Stomach (tissue), 9 donors: ENCODE measurements around the gene PRM2. TPM values are rescaled to one million over a fixed set of nuclear protein-coding genes. Genes with fewer than 3 reads are reported as not detected.

ENCODE experiments used
- DNase-seq, 2 donors: peaks; one replicate each; pipeline versions ENCODE4 v3.0.0 to v3.0.0-alpha.2; 2013 to 2019
- H3K27ac ChIP-seq, 5 donors: fragments of 200-600 bp in 4 of 5; sonication (generic) in 4 of 5; one replicate each; pipeline ENCODE4 v1.5.1; 2013 to 2019; ENCODE audit warnings: mild to moderate bottlenecking in 1 of 5, moderate library complexity in 1 of 5
- H3K27me3 ChIP-seq, 3 donors: fragments of 200-600 bp; sonication (generic); one replicate each; pipeline ENCODE4 v1.5.1; 2017 to 2019; ENCODE audit warnings: mixed run types in 1 of 3
- H3K36me3 ChIP-seq, 4 donors: fragments of 200-600 bp; sonication (generic); 1 replicate in 3 of 4; 2 replicates in 1 of 4; pipeline ENCODE4 v1.5.1; 2016 to 2019
- H3K4me1 ChIP-seq, 4 donors: fragments of 200-600 bp; sonication (generic); one replicate each; pipeline ENCODE4 v1.5.1; 2016 to 2019
- H3K4me3 ChIP-seq, 4 donors: fragments of 200-600 bp; sonication (generic) in 3 of 4; one replicate each; pipeline ENCODE4 v1.5.1; 2016 to 2019; ENCODE audit warnings: mild to moderate bottlenecking in 1 of 4
- H3K9me3 ChIP-seq, 4 donors: fragments of 200-600 bp; sonication (generic); one replicate each; pipeline ENCODE4 v1.5.1; 2016 to 2019
- EP300 ChIP-seq: sonication (generic); formaldehyde crosslinking; IDR thresholded peaks from one replicate; pipeline ENCODE4 v1.6.1; 2017; ENCODE audit warnings: antibody characterized with exemption
- POLR2A ChIP-seq, 4 donors: fragments of 450-650 bp; IDR thresholded peaks; one replicate each; pipeline ENCODE4 v1.6.1; 2016; ENCODE audit warnings: antibody characterized with exemption in 4 of 4, control low read depth in 2 of 4, mild to moderate bottlenecking in 1 of 4, moderate library complexity in 1 of 4
- POLR2AphosphoS5 ChIP-seq, 3 donors: sonication (generic); formaldehyde crosslinking; IDR thresholded peaks; one replicate each; pipeline ENCODE4 v1.6.1; 2016; ENCODE audit warnings: antibody characterized with exemption in 3 of 3
- WGBS, 5 donors: extraction: QIAGEN DNeasy Blood & Tissue Kit in 3 of 5; methylation state at CpG; one replicate each; pipeline versions ENCODE4 v1.1.5 to v1.1.7; 2013 to 2018; 5-methylcytosine and 5-hydroxymethylcytosine counted together
- intact Hi-C: fragments of 100-400 bp; cut with DNase I; formaldehyde crosslinking; loops from one replicate; pipeline ENCODE4 v1.15.1; 2023; ENCODE audit warnings: low total_unique reads
- polyA plus RNA-seq, 3 donors: library from polyadenylated mRNA; stranded (reverse); fragments of 200-250 nt; gene quantifications; one replicate each; pipeline ENCODE4 v1.2.3, GENCODE V29; 2013
- total RNA-seq, 5 donors: library from RNA; depleted of rRNA; stranded (reverse); fragments of >200 nt; gene quantifications; one replicate each; pipeline versions ENCODE4 v1.1.0 to v1.2.3, GENCODE V29; 2014 to 2016
- TF ChIP-seq, protein P1 (sequence below), 7 experiments: fragments of 450-650 bp in 4 of 7; fragments of 200-600 bp in 3 of 7; sonication (generic) in 3 of 7; IDR thresholded peaks; one replicate each; pipeline ENCODE4 v1.5.1; 2016 to 2019; ENCODE audit warnings: antibody characterized with exemption in 7 of 7, control low read depth in 2 of 7, mild to moderate bottlenecking in 1 of 7
- donor health status: healthy with polysubstance abuse.
- donor health status: Bipolar disorder and iron deficiency.
- donor health status: healthy.

Gene PRM2
- total and polyA plus RNA-seq, 8 donors, result not detected

DNA sequence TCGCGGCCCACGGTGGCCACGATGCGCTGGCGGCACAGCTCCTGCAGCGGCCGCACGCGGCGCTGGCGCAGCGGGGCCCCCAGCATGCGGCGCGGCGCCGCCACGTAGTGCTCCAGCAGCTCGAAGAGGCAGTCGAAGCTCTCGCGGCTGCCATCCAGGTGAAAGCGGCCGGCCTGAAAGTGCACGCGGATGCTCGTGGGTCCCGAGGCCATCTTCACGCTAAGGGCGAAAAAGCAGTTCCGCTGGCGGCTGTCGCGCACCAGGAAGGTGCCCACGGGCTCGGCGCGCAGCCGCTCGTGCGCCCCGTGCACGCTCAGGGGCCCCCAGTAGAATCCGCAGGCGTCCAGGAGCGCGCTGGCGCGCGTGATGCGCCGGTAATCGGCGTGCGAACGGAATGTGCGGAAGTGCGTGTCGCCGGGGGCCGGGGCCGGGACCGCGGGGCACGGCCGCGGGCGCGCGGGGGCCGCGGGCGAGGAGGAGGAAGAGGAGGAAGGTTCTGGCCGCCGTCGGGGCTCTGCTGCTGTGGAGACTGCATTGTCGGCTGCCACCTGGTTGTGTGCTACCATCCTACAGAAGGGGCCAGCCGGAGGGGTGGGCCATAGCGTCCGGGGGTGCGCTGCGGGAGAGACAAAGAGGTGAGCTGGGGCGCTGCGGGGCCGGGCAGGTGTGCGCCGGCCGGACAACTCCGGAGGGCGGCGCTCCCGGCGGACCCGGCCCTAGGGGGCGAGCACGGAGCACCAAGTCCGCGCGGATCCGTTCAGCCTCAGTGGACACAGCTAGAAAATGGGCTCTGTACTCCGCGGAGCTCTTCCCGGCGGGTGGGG lies 21.2 kb downstream of the PRM2 start:
- peak overlapping the region; percentile 92 to 99 (median 98) for H3K27ac ChIP-seq
- peaks cover 31 to 57% (median 46%) of the 10 kb centered on the region in 4 donors for H3K4me1 ChIP-seq
- peaks cover 0 to 24% (median 0%) of the 10 kb centered on the region in 4 donors for H3K36me3 ChIP-seq
- WGBS, 5 donors, result 0 to 2% (median 1%) methylated on average over 45 to 105 of the region's 105 CpGs
- H3K4me3 ChIP-seq, result peak overlapping the region; percentile 61 to 89 (median 75)
- intact Hi-C loops, result loop anchor here (5.0 to 10.0 kb wide), 2 partner anchors 130 to 283 kb away; no protein-coding TSS in a partner anchor
- DNase-seq, result peak; percentile 64 to 88
- no peak for TF ChIP-seq POLR2A (IDR thresholded peaks at IDR 0.05)
- no peak for TF ChIP-seq POLR2AphosphoS5 (IDR thresholded peaks at IDR 0.05)
- TF ChIP-seq, protein P1, sequence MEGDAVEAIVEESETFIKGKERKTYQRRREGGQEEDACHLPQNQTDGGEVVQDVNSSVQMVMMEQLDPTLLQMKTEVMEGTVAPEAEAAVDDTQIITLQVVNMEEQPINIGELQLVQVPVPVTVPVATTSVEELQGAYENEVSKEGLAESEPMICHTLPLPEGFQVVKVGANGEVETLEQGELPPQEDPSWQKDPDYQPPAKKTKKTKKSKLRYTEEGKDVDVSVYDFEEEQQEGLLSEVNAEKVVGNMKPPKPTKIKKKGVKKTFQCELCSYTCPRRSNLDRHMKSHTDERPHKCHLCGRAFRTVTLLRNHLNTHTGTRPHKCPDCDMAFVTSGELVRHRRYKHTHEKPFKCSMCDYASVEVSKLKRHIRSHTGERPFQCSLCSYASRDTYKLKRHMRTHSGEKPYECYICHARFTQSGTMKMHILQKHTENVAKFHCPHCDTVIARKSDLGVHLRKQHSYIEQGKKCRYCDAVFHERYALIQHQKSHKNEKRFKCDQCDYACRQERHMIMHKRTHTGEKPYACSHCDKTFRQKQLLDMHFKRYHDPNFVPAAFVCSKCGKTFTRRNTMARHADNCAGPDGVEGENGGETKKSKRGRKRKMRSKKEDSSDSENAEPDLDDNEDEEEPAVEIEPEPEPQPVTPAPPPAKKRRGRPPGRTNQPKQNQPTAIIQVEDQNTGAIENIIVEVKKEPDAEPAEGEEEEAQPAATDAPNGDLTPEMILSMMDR (IDR thresholded peaks at IDR 0.05), result no peak
- no peak for TF ChIP-seq EP300
- no peaks in the 10 kb centered on the region for H3K27me3 ChIP-seq
- no peaks in the 10 kb centered on the region for H3K9me3 ChIP-seq

DNA sequence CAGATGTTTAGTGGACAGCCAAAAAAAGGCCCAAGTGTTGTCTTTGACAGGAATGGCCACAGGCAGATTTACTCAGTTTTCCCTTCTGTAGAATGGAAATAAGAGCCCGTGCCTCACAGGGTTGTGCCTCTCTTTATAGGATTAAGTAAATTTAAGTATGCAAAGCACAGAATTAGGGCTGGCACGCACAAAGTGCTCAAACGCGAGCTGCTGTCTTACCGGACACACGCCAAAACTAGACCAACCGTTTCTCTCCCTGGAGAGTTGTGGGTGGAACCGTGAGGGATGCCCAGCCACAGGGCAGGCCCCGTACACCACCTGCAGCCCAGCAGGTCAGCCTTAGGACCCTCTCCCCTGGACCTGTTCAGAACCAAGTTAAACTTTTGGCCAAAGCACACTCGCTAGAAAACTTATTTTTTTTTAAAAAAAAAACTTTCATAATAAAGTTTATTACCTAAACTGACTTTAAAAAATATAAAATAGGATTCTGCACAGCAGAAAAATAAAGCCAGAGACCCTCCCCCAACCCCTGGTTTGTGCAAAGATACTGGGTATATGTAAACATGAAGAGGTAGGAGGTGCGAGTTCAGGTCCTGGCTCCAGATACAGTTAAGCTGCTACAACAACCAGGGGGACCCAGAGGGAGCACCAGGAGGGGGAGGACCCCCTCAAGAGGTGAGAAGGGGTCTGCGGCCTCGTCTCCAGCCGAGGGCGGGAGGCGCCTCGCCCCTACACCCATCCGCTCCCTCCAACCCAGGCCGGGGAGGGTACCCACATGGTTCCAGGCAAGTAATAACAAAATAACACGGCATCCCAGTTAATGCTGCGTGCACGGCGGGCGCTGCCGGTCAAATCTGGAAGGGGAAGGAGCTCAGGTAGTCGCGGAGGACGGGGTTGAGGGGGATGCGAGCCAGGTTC lies 22.0 kb downstream of the PRM2 start:
- Histone ChIP-seq H3K4me1 (peaks cover 29 to 55% (median 44%) of the 10 kb centered on the region in 4 donors), H3K36me3 (peaks cover 0 to 24% (median 0%) of the 10 kb centered on the region in 4 donors), H3K27me3 (no peaks in the 10 kb centered on the region), H3K4me3 (peak overlapping the region; percentile 61 to 89 (median 75)), H3K9me3 (no peaks in the 10 kb centered on the region), H3K27ac (peak overlapping the region; percentile 92 to 99 (median 98))
- no peak for TF ChIP-seq POLR2AphosphoS5 (IDR thresholded peaks at IDR 0.05)
- no peak for TF ChIP-seq EP300
- no peak for TF ChIP-seq POLR2A (IDR thresholded peaks at IDR 0.05)
- TF ChIP-seq, protein P1 (IDR thresholded peaks at IDR 0.05), result peak in 1 of 7 experiments; percentile 13
- no peak for DNase-seq
- WGBS, 5 donors, result 46 to 59% (median 53%) methylated on average over 28 to 29 of the region's 29 CpGs
- intact Hi-C loops, result loop anchor here (10.0 kb wide), 1 partner anchor 129 kb away; no protein-coding TSS in a partner anchor

DNA sequence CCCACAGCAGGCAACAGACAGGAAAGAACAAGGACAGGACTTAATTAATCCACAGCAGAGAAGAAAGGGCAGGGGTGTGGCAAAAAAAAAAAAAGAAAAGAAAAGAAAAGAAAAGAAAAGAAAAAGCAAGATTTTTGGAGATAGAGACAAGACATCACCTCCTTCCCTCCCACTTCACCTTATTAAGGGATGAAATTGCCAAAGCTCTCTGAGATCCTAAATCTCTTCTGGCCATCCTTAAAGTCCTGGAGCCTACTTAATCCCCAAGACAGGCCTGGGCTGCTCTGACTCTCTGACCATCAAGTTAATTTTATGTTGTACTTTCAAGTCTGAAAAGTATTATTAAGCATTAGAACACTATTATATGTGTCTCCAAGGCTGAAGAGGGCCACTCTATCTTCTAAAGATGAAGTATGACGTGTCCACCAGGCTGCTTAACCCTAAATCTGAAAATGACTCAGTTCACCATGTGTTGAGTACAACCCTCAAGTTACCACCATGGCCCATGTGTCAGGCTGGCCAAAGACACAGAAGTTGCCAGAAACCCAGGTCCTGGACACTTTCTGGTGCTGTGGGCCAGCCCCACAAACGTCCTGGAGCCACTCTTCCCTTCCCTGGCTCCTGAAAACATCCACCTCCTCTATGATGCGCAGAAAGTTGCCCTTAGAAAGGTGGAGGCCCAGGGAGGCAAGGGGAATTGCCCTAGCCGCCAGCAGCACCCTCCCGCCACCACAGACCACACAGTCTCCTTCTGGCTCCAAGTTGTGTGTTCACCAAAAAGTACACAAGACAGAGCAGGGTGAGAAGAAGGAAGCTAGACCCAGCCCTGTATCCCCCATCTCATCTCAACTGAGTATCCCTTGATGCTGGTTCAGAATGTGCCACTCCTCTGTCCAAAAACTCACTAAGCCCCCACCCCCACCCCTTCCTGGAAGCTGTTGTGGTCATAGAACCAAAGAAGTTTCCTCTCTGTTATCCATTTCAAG lies 23.0 kb downstream of the PRM2 start:
- no peaks in the 10 kb centered on the region for H3K9me3 ChIP-seq
- H3K4me1 ChIP-seq, result peaks cover 23 to 45% (median 39%) of the 10 kb centered on the region in 4 donors
- H3K27me3 ChIP-seq, result no peaks in the 10 kb centered on the region
- H3K36me3 ChIP-seq, result peaks cover 0 to 24% (median 0%) of the 10 kb centered on the region in 4 donors
- intact Hi-C loops, result loop anchor here (10.0 kb wide), 1 partner anchor 129 kb away; no protein-coding TSS in a partner anchor
- peak overlapping the region; percentile 61 to 89 (median 75) for H3K4me3 ChIP-seq
- peak overlapping the region; percentile 13 to 99 (median 59) for H3K27ac ChIP-seq
- no peak for TF ChIP-seq POLR2AphosphoS5 (IDR thresholded peaks at IDR 0.05)
- TF ChIP-seq EP300, result no peak
- TF ChIP-seq, protein P1 (IDR thresholded peaks at IDR 0.05), result no peak
- 65 to 90% (median 77%) methylated on average over 5 of the region's 5 CpGs for WGBS, 5 donors
- DNase-seq, result no peak
